H1 (cell line): Measurements from ENCODE around the gene MCM5. TPM values are rescaled to one million over a fixed set of nuclear protein-coding genes. Genes with fewer than 3 reads are reported as not detected.

Source experiments
- CTCF ChIA-PET: fragments of 300-600 bp; sonication (Branson Sonifier 250); formaldehyde crosslinking; loops from one replicate; lab custom pipeline; 2021; ENCODE audit not compliant: partially characterized antibody; lab: Charles Lee
- POLR2A ChIA-PET: fragments of 300-600 bp; sonication (Branson Sonifier 250); formaldehyde crosslinking; loops from one replicate; lab custom pipeline; 2021; ENCODE audit warnings: inconsistent platforms; ENCODE audit not compliant: partially characterized antibody; lab: Charles Lee
- DNase-seq, 2 experiments: peaks; one replicate each; pipeline versions ENCODE4 v3.0.0 to v3.0.0-alpha.2; 2010 to 2022; ENCODE audit warnings: low spot score in 2 of 2, low read depth in 1 of 2, mixed read lengths in 1 of 2
- FAIRE-seq: peaks from 2 replicates; lab custom pipeline; 2011; peaks lifted over from hg19 to GRCh38; lab: Jason Lieb, UNC
- H2AFZ ChIP-seq: 2 replicates; pipeline ENCODE4 v1.8.1; 2012; ENCODE audit warnings: low read length, inconsistent platforms
- H2AK5ac ChIP-seq: 2 replicates; pipeline ENCODE4 v1.6.1; 2013; ENCODE audit warnings: low read depth, low read length
- H2BK120ac ChIP-seq: replicated peaks from 2 replicates; pipeline ENCODE3; 2013; ENCODE audit warnings: low read depth, low read length, inconsistent platforms
- H2BK12ac ChIP-seq: 2 replicates; pipeline ENCODE4 v1.6.1; 2013; ENCODE audit warnings: low read depth, low read length
- H2BK15ac ChIP-seq: 2 replicates; pipeline ENCODE4 v1.6.1; 2013; ENCODE audit warnings: low read length
- H2BK20ac ChIP-seq: 2 replicates; pipeline ENCODE4 v1.6.1; 2013; ENCODE audit warnings: low read length
- H2BK5ac ChIP-seq: 2 replicates; pipeline ENCODE4 v1.6.1; 2013; ENCODE audit warnings: low read depth, low read length
- H3K14ac ChIP-seq: 2 replicates; pipeline ENCODE4 v1.6.1; 2013; ENCODE audit warnings: inconsistent platforms; ENCODE audit not compliant: insufficient read length
- H3K18ac ChIP-seq: 2 replicates; pipeline ENCODE4 v1.6.1; 2013; ENCODE audit warnings: low read length; ENCODE audit errors: extremely low read depth
- H3K23ac ChIP-seq: 2 replicates; pipeline ENCODE4 v1.6.1; 2013; ENCODE audit warnings: inconsistent platforms; ENCODE audit not compliant: insufficient read length
- H3K23me2 ChIP-seq: 2 replicates; pipeline ENCODE4 v1.6.1; 2013; ENCODE audit warnings: low read depth, low read length
- H3K27ac ChIP-seq: 2 replicates; pipeline ENCODE4 v1.6.1; 2011; ENCODE audit warnings: low read depth, low read length, inconsistent platforms
- H3K27me3 ChIP-seq, 4 experiments: replicated peaks in 1 of 4; 1 replicate in 1 of 4; 2 replicates in 3 of 4; pipeline versions ENCODE4 v1.6.1 to v1.8.1; 2011 to 2013; ENCODE audit warnings: low read length in 3 of 4, mild to moderate bottlenecking in 3 of 4, inconsistent platforms in 2 of 4, mixed read lengths in 2 of 4, moderate library complexity in 1 of 4; ENCODE audit not compliant: control insufficient read depth in 3 of 4, insufficient read depth in 3 of 4; ENCODE audit errors: extremely low read depth in 1 of 4
- H3K36me3 ChIP-seq, 4 experiments: 2 replicates each; pipeline versions ENCODE4 v1.6.1 to v1.8.1; 2011 to 2013; ENCODE audit warnings: mild to moderate bottlenecking in 4 of 4, low read length in 3 of 4, moderate library complexity in 2 of 4, control low read depth in 1 of 4, inconsistent platforms in 1 of 4; ENCODE audit not compliant: insufficient read depth in 4 of 4, control insufficient read depth in 2 of 4
- H3K4ac ChIP-seq: replicated peaks from 2 replicates; pipeline ENCODE3; 2013; ENCODE audit warnings: low read length, low read depth, mixed read lengths, inconsistent platforms; ENCODE audit not compliant: insufficient read length
- H3K4me1 ChIP-seq, 4 experiments: replicated peaks in 1 of 4; 1 replicate in 1 of 4; 2 replicates in 3 of 4; pipeline versions ENCODE4 v1.6.1 to v1.8.1; 2011 to 2013; ENCODE audit warnings: low read length in 3 of 4, inconsistent platforms in 2 of 4, mixed read lengths in 1 of 4; ENCODE audit not compliant: insufficient read depth in 4 of 4, control insufficient read depth in 3 of 4
- H3K4me2 ChIP-seq, 2 experiments: 2 replicates each; pipeline versions ENCODE4 v1.6.1 to v1.8.1; 2011 to 2013; ENCODE audit warnings: low read depth in 2 of 2, low read length in 2 of 2, control low read depth in 1 of 2, inconsistent platforms in 1 of 2, mild to moderate bottlenecking in 1 of 2; ENCODE audit not compliant: insufficient read depth in 1 of 2
- H3K4me3 ChIP-seq, 4 experiments: fragments of 200-600, 300-600 bp in 1 of 4; sonication (generic), shearing (Covaris generic), sonication (Bioruptor Twin) in 1 of 4; 2 replicates each; pipeline versions ENCODE4 v1.5.1 to v1.8.1; 2011 to 2016; ENCODE audit warnings: low read length in 4 of 4, low read depth in 3 of 4, control low read depth in 2 of 4, inconsistent platforms in 2 of 4, mild to moderate bottlenecking in 2 of 4, mixed read lengths in 1 of 4, moderate library complexity in 1 of 4; ENCODE audit not compliant: insufficient read depth in 2 of 4; ENCODE audit errors: extremely low read depth in 1 of 4
- H3K56ac ChIP-seq: replicated peaks from 2 replicates; pipeline ENCODE3; 2013; ENCODE audit warnings: low read depth, mild to moderate bottlenecking, mixed read lengths, low read length, inconsistent platforms; ENCODE audit not compliant: insufficient read length
- H3K79me1 ChIP-seq: 2 replicates; pipeline ENCODE4 v1.6.1; 2013; ENCODE audit warnings: low read depth, low read length, control low read depth
- H3K79me2 ChIP-seq, 2 experiments: 2 replicates each; pipeline versions ENCODE4 v1.6.1 to v1.8.1; 2012 to 2013; ENCODE audit warnings: low read length in 2 of 2, mild to moderate bottlenecking in 2 of 2, inconsistent platforms in 1 of 2; ENCODE audit not compliant: insufficient read depth in 2 of 2, control insufficient read depth in 1 of 2
- H3K9ac ChIP-seq, 4 experiments: replicated peaks in 1 of 4; 1 replicate in 1 of 4; 2 replicates in 3 of 4; pipeline versions ENCODE4 v1.6.1 to v1.8.1; 2011 to 2013; ENCODE audit warnings: low read depth in 3 of 4, low read length in 3 of 4, control low read depth in 2 of 4, mild to moderate bottlenecking in 2 of 4, moderate library complexity in 2 of 4, inconsistent platforms in 1 of 4; ENCODE audit errors: extremely low read depth in 1 of 4
- H3K9me3 ChIP-seq, 2 experiments: 2 replicates each; pipeline versions ENCODE4 v1.6.1 to v1.8.1; 2012 to 2013; ENCODE audit warnings: mild to moderate bottlenecking in 2 of 2, moderate library complexity in 2 of 2, control low read depth in 1 of 2, inconsistent platforms in 1 of 2, low read depth in 1 of 2, low read length in 1 of 2, mixed read lengths in 1 of 2; ENCODE audit not compliant: insufficient read depth in 2 of 2
- H4K20me1 ChIP-seq, 2 experiments: replicated peaks in 1 of 2; 2 replicates each; pipeline versions ENCODE3 to v1.8.1; 2011 to 2013; ENCODE audit warnings: inconsistent platforms in 2 of 2, low read length in 2 of 2, mild to moderate bottlenecking in 1 of 2; ENCODE audit not compliant: insufficient read depth in 2 of 2, control insufficient read depth in 1 of 2
- H4K5ac ChIP-seq: 2 replicates; pipeline ENCODE4 v1.6.1; 2013; ENCODE audit warnings: low read length, low read depth, mixed read lengths, inconsistent platforms; ENCODE audit not compliant: insufficient read length
- H4K8ac ChIP-seq: 2 replicates; pipeline ENCODE4 v1.8.0; 2013; ENCODE audit warnings: mild to moderate bottlenecking, moderate library complexity, low read length, inconsistent platforms; ENCODE audit not compliant: insufficient read depth; ENCODE audit errors: extremely low read depth
- H4K91ac ChIP-seq: replicated peaks from 2 replicates; pipeline ENCODE3; 2013; ENCODE audit warnings: low read length, mixed read lengths, inconsistent platforms; ENCODE audit not compliant: insufficient read length
- CREB1 ChIP-seq: IDR thresholded peaks from 2 replicates; pipeline ENCODE4 v1.6.1; 2012; ENCODE audit warnings: inconsistent platforms
- EGR1 ChIP-seq: IDR thresholded peaks from 2 replicates; pipeline ENCODE4 v1.6.1; 2011; ENCODE audit warnings: low read depth, low read length, borderline replicate concordance
- EZH2 ChIP-seq: fragments of 200-600 bp; sonication (generic); IDR thresholded peaks from 2 replicates; pipeline ENCODE4 v1.7.1; 2012; ENCODE audit warnings: low read depth, mild to moderate bottlenecking, moderate library complexity, low read length, inconsistent platforms; ENCODE audit not compliant: severe bottlenecking
- POU5F1 ChIP-seq: IDR thresholded peaks from 2 replicates; pipeline ENCODE4 v1.6.1; 2011; ENCODE audit warnings: low read depth, mild to moderate bottlenecking, low read length, moderate library complexity
- RFX5 ChIP-seq: IDR thresholded peaks from 2 replicates; pipeline ENCODE4 v1.6.1; 2011; ENCODE audit warnings: low read depth, low read length, improper control_type of control experiment, borderline replicate concordance
- SAP30 ChIP-seq: fragments of 300-600 bp; sonication (generic); IDR thresholded peaks from 2 replicates; pipeline ENCODE4 v1.7.1; 2012; ENCODE audit warnings: low read length, moderate library complexity, mild to moderate bottlenecking, inconsistent platforms; ENCODE audit not compliant: insufficient read depth, insufficient replicate concordance
- SIX5 ChIP-seq: IDR thresholded peaks from 2 replicates; pipeline ENCODE4 v1.6.1; 2011; ENCODE audit warnings: mild to moderate bottlenecking, low read depth, low read length
- SP1 ChIP-seq: IDR thresholded peaks from 2 replicates; pipeline ENCODE4 v1.6.1; 2011; ENCODE audit warnings: low read depth, low read length
- TAF1 ChIP-seq: IDR thresholded peaks from 2 replicates; pipeline ENCODE4 v1.6.1; 2011; ENCODE audit warnings: mild to moderate bottlenecking, low read depth, low read length
- USF2 ChIP-seq: IDR thresholded peaks from 2 replicates; pipeline ENCODE4 v1.6.1; 2011; ENCODE audit warnings: low read length, improper control_type of control experiment
- WGBS, 2 experiments: shearing (Covaris generic) in 1 of 2; methylation state at CpG; one replicate each; pipeline versions ENCODE4 v1.1.6 to v1.1.7; 2013 to 2015; ENCODE audit warnings: low lambda C conversion rate in 2 of 2, mixed read lengths in 2 of 2, inconsistent platforms in 1 of 2, low coverage in 1 of 2, missing lambda C conversion rate in 1 of 2; ENCODE audit not compliant: insufficient replicate concordance in 2 of 2, insufficient coverage in 1 of 2, insufficient read length in 1 of 2; ENCODE audit errors: extremely low coverage in 1 of 2, missing lambda C conversion rate in 1 of 2; 5-methylcytosine and 5-hydroxymethylcytosine counted together
- polyA plus RNA-seq, 7 experiments: library from polyadenylated mRNA; depleted of rRNA in 3 of 7; stranded (reverse) in 5 of 7; unstranded in 2 of 7; fragments of >200 nt in 5 of 7; fragments of 200-250 nt in 2 of 7; gene quantifications; 1 replicate in 5 of 7; 2 replicates in 1 of 7; 4 replicates in 1 of 7; pipeline versions ENCODE4 v1.2.1 to v1.2.3, GENCODE V29; 2011 to 2013; ENCODE audit warnings: missing spikeins in 2 of 7, mixed read lengths in 2 of 7
- total RNA-seq: library from RNA; stranded (reverse); fragmentation: NEBNext Ultra II Directional; extraction: Animal tissue kit (Norgen Biotek cat#: 25700); gene quantifications from 2 replicates; pipeline ENCODE4 v1.2.1, GENCODE V29; 2021

Gene MCM5
- total and polyA plus RNA-seq, 2 of the 8 experiments (the other 6 are each of a cell fraction or from before 2014, with no cell fraction given) = 210 to 305 TPM

GRCh38 chr22:35390933-35391332, 9.0 kb upstream of the MCM5 start:
- DNase-seq (no peak), FAIRE-seq (no peak)
- Histone ChIP-seq H3K27ac (no peak overlapping the region), H3K18ac (no peak overlapping the region), H3K14ac (no peak overlapping the region), H3K4ac (no peak overlapping the region), H3K23me2 (no peaks in the 10 kb centered on the region), H2BK12ac (no peak overlapping the region), H4K5ac (no peak overlapping the region), H3K27me3 (no peaks in the 10 kb centered on the region), H2AK5ac (no peak overlapping the region), H3K36me3 (peaks cover 0 to 13% (median 8%) of the 10 kb centered on the region in 4 experiments; a peak in 7 of 8 replicates), H2BK5ac (no peak overlapping the region), H2AFZ (no peak overlapping the region), H4K20me1 (no peaks in the 10 kb centered on the region), H3K9ac (no peak overlapping the region), H3K4me3 (no peak overlapping the region), H3K4me1 (no peaks in the 10 kb centered on the region), H3K9me3 (no peaks in the 10 kb centered on the region), H2BK20ac (no peak overlapping the region), H4K91ac (no peak overlapping the region), H2BK120ac (no peak overlapping the region), H3K23ac (no peak overlapping the region), H3K56ac (no peak overlapping the region), H2BK15ac (no peak overlapping the region), H4K8ac (no peak overlapping the region), H3K4me2 (no peak overlapping the region), H3K79me1 (no peaks in the 10 kb centered on the region), H3K79me2 (no peaks in the 10 kb centered on the region)
- POLR2A ChIA-PET = interaction anchor here (57.4 kb wide), 1 partner anchor 24 kb away, joined by 1995 read pairs; the partner anchor contains the start of gene MCM5
- WGBS, 2 experiments = 91% methylated on average over 5 of the region's 5 CpGs; no CpG with 5 or more reads in 1 of the 2 experiments
- CTCF ChIA-PET = interaction anchor here (0.7 to 1.3 kb wide), 3 partner anchors 30 to 611 kb away, joined by 3 to 4 read pairs (median 3); no protein-coding TSS in a partner anchor
- no peak for TF ChIP-seq USF2
- TF ChIP-seq EZH2 = no peak
- TF ChIP-seq TAF1 = no peak
- no peak for TF ChIP-seq RFX5
- TF ChIP-seq SAP30 = no peak
- TF ChIP-seq SP1 = no peak
- TF ChIP-seq POU5F1 = no peak
- TF ChIP-seq CREB1 = no peak
- no peak for TF ChIP-seq SIX5
- no peak for TF ChIP-seq EGR1
